SK-N-SH (cell line): Measurements from ENCODE around the gene MRPS33. TPM values are rescaled to one million over a fixed set of nuclear protein-coding genes. Genes with fewer than 3 reads are reported as not detected.

Source experiments
- CTCF ChIA-PET: fragments of 300-600, 350-600 bp; formaldehyde crosslinking; extraction: SDS; loops from one replicate; lab custom pipeline; 2021; lab: Yijun Ruan, JAX
- POLR2A ChIA-PET: fragments of 350-600 bp; sonication (Branson Sonifier 250); formaldehyde crosslinking; extraction: SDS; loops from one replicate; lab custom pipeline; 2020; ENCODE audit warnings: antibody characterized with exemption, inconsistent platforms; lab: Yijun Ruan, JAX
- DNase-seq: peaks from one replicate; pipeline ENCODE4 v3.0.0; 2012
- H2AFZ ChIP-seq: fragments of 200-600 bp; sonication (generic); 2 replicates; pipeline ENCODE4 v1.8.1; 2016; ENCODE audit warnings: antibody characterized with exemption, mild to moderate bottlenecking, low read depth
- H3F3A ChIP-seq: fragments of 200-600 bp; sonication (generic); replicated peaks from 2 replicates; pipeline ENCODE3; 2016; ENCODE audit warnings: antibody characterized with exemption, mild to moderate bottlenecking; ENCODE audit not compliant: insufficient read depth
- H3K27ac ChIP-seq, 2 experiments: fragments of 200-500 bp in 1 of 2; fragments of 200-600 bp in 1 of 2; sonication (Bioruptor generic) in 1 of 2; sonication (generic), shearing (Covaris generic) in 1 of 2; 2 replicates each; pipeline versions ENCODE4 v1.5.1 to v1.6.1; 2014 to 2016; ENCODE audit warnings: low read depth in 2 of 2, inconsistent platforms in 1 of 2, low read length in 1 of 2, mild to moderate bottlenecking in 1 of 2, mixed read lengths in 1 of 2
- H3K27me3 ChIP-seq: fragments of 200-600 bp; sonication (generic), shearing (Covaris generic); 2 replicates; pipeline ENCODE4 v1.6.1; 2016; ENCODE audit warnings: mixed run types; ENCODE audit not compliant: insufficient read depth
- H3K36me3 ChIP-seq, 2 experiments: fragments of 200-500 bp in 1 of 2; fragments of 200-600 bp in 1 of 2; sonication (Bioruptor generic) in 1 of 2; sonication (generic) in 1 of 2; replicated peaks in 1 of 2; 2 replicates each; pipeline versions ENCODE3 to v1.5.1; 2014 to 2016; ENCODE audit warnings: low read length in 1 of 2, mild to moderate bottlenecking in 1 of 2; ENCODE audit not compliant: insufficient read depth in 2 of 2, control insufficient read depth in 1 of 2
- H3K4me1 ChIP-seq, 2 experiments: fragments of 200-500 bp in 1 of 2; fragments of 200-600 bp in 1 of 2; sonication (Bioruptor generic) in 1 of 2; sonication (generic), shearing (Covaris generic) in 1 of 2; 2 replicates each; pipeline versions ENCODE4 v1.5.1 to v1.6.1; 2014 to 2016; ENCODE audit warnings: low read depth in 1 of 2, low read length in 1 of 2, mixed run types in 1 of 2; ENCODE audit not compliant: insufficient read depth in 2 of 2, control insufficient read depth in 1 of 2
- H3K4me2 ChIP-seq: fragments of 200-600 bp; sonication (generic), shearing (Covaris generic); 2 replicates; pipeline ENCODE4 v1.6.1; 2017; ENCODE audit warnings: mixed run types
- H3K4me3 ChIP-seq, 2 experiments: fragments of 200-500 bp in 1 of 2; fragments of 200-600 bp in 1 of 2; sonication (Bioruptor generic) in 1 of 2; sonication (generic), shearing (Covaris generic) in 1 of 2; 2 replicates each; pipeline versions ENCODE4 v1.5.1 to v1.8.1; 2014 to 2016; ENCODE audit warnings: low read depth in 2 of 2, inconsistent platforms in 1 of 2, low read length in 1 of 2, mild to moderate bottlenecking in 1 of 2, mixed read lengths in 1 of 2, moderate library complexity in 1 of 2
- H3K79me2 ChIP-seq: fragments of 200-600 bp; sonication (generic); 2 replicates; pipeline ENCODE4 v1.8.1; 2017; ENCODE audit warnings: mild to moderate bottlenecking; ENCODE audit not compliant: insufficient read depth
- H3K9ac ChIP-seq: fragments of 200-600 bp; sonication (generic); 2 replicates; pipeline ENCODE4 v1.6.1; 2017; ENCODE audit warnings: mixed run types
- H3K9me2 ChIP-seq: fragments of 200-600 bp; sonication (generic); 2 replicates; pipeline ENCODE4 v1.6.1; 2017; ENCODE audit warnings: mixed run types
- H3K9me3 ChIP-seq: fragments of 200-600 bp; sonication (generic); 2 replicates; pipeline ENCODE4 v1.6.1; 2017; ENCODE audit warnings: mixed run types, mild to moderate bottlenecking, moderate library complexity
- H4K20me1 ChIP-seq: fragments of 200-600 bp; sonication (generic); 2 replicates; pipeline ENCODE4 v1.6.1; 2017; ENCODE audit warnings: mild to moderate bottlenecking, mixed run types; ENCODE audit not compliant: insufficient read depth
- ELF1 ChIP-seq: IDR thresholded peaks from 2 replicates; pipeline ENCODE4 v1.4.0; 2012
- EZH2phosphoT487 ChIP-seq: fragments of 200-600 bp; sonication (generic); IDR thresholded peaks from 2 replicates; pipeline ENCODE4 v1.6.1; 2017; ENCODE audit warnings: low read depth, mixed run types, mild to moderate bottlenecking, antibody characterized with exemption, moderate library complexity, borderline replicate concordance
- FOSL2 ChIP-seq: IDR thresholded peaks from 2 replicates; pipeline ENCODE4 v1.4.0; 2012; ENCODE audit warnings: low read depth, mild to moderate bottlenecking, moderate library complexity, borderline replicate concordance
- FOXJ3 ChIP-seq: sonication (generic); formaldehyde crosslinking; IDR thresholded peaks from 2 replicates; pipeline ENCODE4 v1.5.1; 2020; ENCODE audit warnings: mild to moderate bottlenecking, missing genetic modification reagents
- GATA2 ChIP-seq: sonication (generic); formaldehyde crosslinking; IDR thresholded peaks from 2 replicates; pipeline ENCODE4 v1.5.0; 2020; ENCODE audit warnings: mild to moderate bottlenecking, missing genetic modification reagents
- IRF3 ChIP-seq: fragments of 150-350 bp; IDR thresholded peaks from 2 replicates; pipeline ENCODE4 v1.6.1; 2016; ENCODE audit warnings: mild to moderate bottlenecking, low read depth, low read length
- JUND ChIP-seq: IDR thresholded peaks from 2 replicates; pipeline ENCODE4 v1.4.0; 2012
- NRF1 ChIP-seq: IDR thresholded peaks from 2 replicates; pipeline ENCODE4 v1.6.1; 2012; ENCODE audit warnings: low read depth, mild to moderate bottlenecking, low read length
- PBX3 ChIP-seq: IDR thresholded peaks from 2 replicates; pipeline ENCODE4; 2012
- POLR2AphosphoS5 ChIP-seq: IDR thresholded peaks from 2 replicates; pipeline ENCODE4 v1.6.1; 2012; ENCODE audit warnings: low read depth, low read length
- SMC3 ChIP-seq: IDR thresholded peaks from 2 replicates; pipeline ENCODE4 v1.6.1; 2012; ENCODE audit warnings: low read depth, low read length, improper control_type of control experiment
- TEAD4 ChIP-seq: IDR thresholded peaks from 2 replicates; pipeline ENCODE4 v1.4.0; 2012; ENCODE audit warnings: mild to moderate bottlenecking, borderline replicate concordance; ENCODE audit not compliant: insufficient read depth
- WGBS: methylation state at CpG from one replicate; pipeline ENCODE4 v1.1.6; 2017; ENCODE audit warnings: low lambda C conversion rate; 5-methylcytosine and 5-hydroxymethylcytosine counted together
- polyA plus RNA-seq, 3 experiments: library from polyadenylated mRNA; depleted of rRNA; stranded (reverse); fragments of >200 nt; gene quantifications; 2 replicates each; pipeline ENCODE4 v1.2.3, GENCODE V29; 2012
- TF ChIP-seq, protein P1 (sequence below): fragments of 200-600 bp; sonication (generic); IDR thresholded peaks from 2 replicates; pipeline ENCODE4 v1.6.1; 2017; ENCODE audit warnings: antibody characterized with exemption, mild to moderate bottlenecking, moderate library complexity
- TF ChIP-seq, protein P2 (sequence below): IDR thresholded peaks from 2 replicates; pipeline ENCODE4 v1.6.1; 2012; ENCODE audit warnings: mild to moderate bottlenecking, low read depth, low read length, moderate library complexity
- TF ChIP-seq, protein P3 (sequence below): IDR thresholded peaks from 2 replicates; pipeline ENCODE4 v1.4.0; 2012; ENCODE audit warnings: low read depth
- TF ChIP-seq, protein P4 (sequence below): IDR thresholded peaks from 2 replicates; pipeline ENCODE4 v1.4.0; 2012; ENCODE audit warnings: low read depth, borderline replicate concordance

Gene MRPS33
- polyA plus RNA-seq, 1 of the 3 experiments (the other 2 are of a cell fraction) = 88.8 TPM

GRCh38 chr7:141017555-141017954 lies 2.8 kb upstream of the MRPS33 start:
- H4K20me1 ChIP-seq = no peaks in the 10 kb centered on the region
- H3K27ac ChIP-seq = no peak overlapping the region
- no peak overlapping the region for H2AFZ ChIP-seq
- no peak for DNase-seq
- H3F3A ChIP-seq = peaks cover 8% of the 10 kb centered on the region
- CTCF ChIA-PET = interaction anchor here (0.6 to 1.1 kb wide), 3 partner anchors 202 to 864 kb away, joined by 3 read pairs; no protein-coding TSS in a partner anchor
- no peak overlapping the region for H3K4me2 ChIP-seq
- no peak overlapping the region for H3K4me3 ChIP-seq
- POLR2A ChIA-PET = no interaction called here
- no peaks in the 10 kb centered on the region for H3K27me3 ChIP-seq
- H3K36me3 ChIP-seq = no peaks in the 10 kb centered on the region
- H3K4me1 ChIP-seq = peaks cover 6 to 16% of the 10 kb centered on the region in 2 experiments; a peak in 3 of 4 replicates
- no peaks in the 10 kb centered on the region for H3K9me3 ChIP-seq
- H3K9ac ChIP-seq = no peak overlapping the region
- WGBS = 54% methylated on average over 3 of the region's 3 CpGs
- no peaks in the 10 kb centered on the region for H3K9me2 ChIP-seq
- H3K79me2 ChIP-seq = peaks cover 19% of the 10 kb centered on the region
- TF ChIP-seq EZH2phosphoT487 (no peak), PBX3 (no peak), IRF3 (no peak), POLR2AphosphoS5 (no peak), ELF1 (no peak), SMC3 (no peak), FOXJ3 (no peak), NRF1 (no peak), FOSL2 (no peak), TEAD4 (no peak), JUND (no peak), GATA2 (CRISPR knock-in tag) (no peak)
- TF ChIP-seq, protein P1, sequence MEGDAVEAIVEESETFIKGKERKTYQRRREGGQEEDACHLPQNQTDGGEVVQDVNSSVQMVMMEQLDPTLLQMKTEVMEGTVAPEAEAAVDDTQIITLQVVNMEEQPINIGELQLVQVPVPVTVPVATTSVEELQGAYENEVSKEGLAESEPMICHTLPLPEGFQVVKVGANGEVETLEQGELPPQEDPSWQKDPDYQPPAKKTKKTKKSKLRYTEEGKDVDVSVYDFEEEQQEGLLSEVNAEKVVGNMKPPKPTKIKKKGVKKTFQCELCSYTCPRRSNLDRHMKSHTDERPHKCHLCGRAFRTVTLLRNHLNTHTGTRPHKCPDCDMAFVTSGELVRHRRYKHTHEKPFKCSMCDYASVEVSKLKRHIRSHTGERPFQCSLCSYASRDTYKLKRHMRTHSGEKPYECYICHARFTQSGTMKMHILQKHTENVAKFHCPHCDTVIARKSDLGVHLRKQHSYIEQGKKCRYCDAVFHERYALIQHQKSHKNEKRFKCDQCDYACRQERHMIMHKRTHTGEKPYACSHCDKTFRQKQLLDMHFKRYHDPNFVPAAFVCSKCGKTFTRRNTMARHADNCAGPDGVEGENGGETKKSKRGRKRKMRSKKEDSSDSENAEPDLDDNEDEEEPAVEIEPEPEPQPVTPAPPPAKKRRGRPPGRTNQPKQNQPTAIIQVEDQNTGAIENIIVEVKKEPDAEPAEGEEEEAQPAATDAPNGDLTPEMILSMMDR = no peak
- TF ChIP-seq, protein P2, sequence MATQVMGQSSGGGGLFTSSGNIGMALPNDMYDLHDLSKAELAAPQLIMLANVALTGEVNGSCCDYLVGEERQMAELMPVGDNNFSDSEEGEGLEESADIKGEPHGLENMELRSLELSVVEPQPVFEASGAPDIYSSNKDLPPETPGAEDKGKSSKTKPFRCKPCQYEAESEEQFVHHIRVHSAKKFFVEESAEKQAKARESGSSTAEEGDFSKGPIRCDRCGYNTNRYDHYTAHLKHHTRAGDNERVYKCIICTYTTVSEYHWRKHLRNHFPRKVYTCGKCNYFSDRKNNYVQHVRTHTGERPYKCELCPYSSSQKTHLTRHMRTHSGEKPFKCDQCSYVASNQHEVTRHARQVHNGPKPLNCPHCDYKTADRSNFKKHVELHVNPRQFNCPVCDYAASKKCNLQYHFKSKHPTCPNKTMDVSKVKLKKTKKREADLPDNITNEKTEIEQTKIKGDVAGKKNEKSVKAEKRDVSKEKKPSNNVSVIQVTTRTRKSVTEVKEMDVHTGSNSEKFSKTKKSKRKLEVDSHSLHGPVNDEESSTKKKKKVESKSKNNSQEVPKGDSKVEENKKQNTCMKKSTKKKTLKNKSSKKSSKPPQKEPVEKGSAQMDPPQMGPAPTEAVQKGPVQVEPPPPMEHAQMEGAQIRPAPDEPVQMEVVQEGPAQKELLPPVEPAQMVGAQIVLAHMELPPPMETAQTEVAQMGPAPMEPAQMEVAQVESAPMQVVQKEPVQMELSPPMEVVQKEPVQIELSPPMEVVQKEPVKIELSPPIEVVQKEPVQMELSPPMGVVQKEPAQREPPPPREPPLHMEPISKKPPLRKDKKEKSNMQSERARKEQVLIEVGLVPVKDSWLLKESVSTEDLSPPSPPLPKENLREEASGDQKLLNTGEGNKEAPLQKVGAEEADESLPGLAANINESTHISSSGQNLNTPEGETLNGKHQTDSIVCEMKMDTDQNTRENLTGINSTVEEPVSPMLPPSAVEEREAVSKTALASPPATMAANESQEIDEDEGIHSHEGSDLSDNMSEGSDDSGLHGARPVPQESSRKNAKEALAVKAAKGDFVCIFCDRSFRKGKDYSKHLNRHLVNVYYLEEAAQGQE = no peak
- TF ChIP-seq, protein P3, sequence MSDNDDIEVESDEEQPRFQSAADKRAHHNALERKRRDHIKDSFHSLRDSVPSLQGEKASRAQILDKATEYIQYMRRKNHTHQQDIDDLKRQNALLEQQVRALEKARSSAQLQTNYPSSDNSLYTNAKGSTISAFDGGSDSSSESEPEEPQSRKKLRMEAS = no peak
- TF ChIP-seq, protein P4, sequence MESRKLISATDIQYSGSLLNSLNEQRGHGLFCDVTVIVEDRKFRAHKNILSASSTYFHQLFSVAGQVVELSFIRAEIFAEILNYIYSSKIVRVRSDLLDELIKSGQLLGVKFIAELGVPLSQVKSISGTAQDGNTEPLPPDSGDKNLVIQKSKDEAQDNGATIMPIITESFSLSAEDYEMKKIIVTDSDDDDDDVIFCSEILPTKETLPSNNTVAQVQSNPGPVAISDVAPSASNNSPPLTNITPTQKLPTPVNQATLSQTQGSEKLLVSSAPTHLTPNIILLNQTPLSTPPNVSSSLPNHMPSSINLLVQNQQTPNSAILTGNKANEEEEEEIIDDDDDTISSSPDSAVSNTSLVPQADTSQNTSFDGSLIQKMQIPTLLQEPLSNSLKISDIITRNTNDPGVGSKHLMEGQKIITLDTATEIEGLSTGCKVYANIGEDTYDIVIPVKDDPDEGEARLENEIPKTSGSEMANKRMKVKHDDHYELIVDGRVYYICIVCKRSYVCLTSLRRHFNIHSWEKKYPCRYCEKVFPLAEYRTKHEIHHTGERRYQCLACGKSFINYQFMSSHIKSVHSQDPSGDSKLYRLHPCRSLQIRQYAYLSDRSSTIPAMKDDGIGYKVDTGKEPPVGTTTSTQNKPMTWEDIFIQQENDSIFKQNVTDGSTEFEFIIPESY = no peak
- TF ChIP-seq, all 33 proteins: peak for 0
